Esophagus squamous epithelium (tissue), 4 donors: ENCODE data around the gene FRMD4A.

Experiments used
- POLR2A ChIP-seq, 4 donors: fragments of 450-650 bp; IDR thresholded peaks; one replicate each; pipeline ENCODE4 v1.6.1; 2017; ENCODE audit warnings: antibody characterized with exemption in 4 of 4, mild to moderate bottlenecking in 4 of 4, moderate library complexity in 3 of 4
- TF ChIP-seq, protein P1 (sequence below), 6 experiments: fragments of 450-650 bp in 4 of 6; fragments of 200-600 bp in 2 of 6; sonication (generic) in 2 of 6; IDR thresholded peaks; one replicate each; pipeline ENCODE4 v1.5.1; 2016 to 2019; ENCODE audit warnings: antibody characterized with exemption in 6 of 6, mild to moderate bottlenecking in 4 of 6, moderate library complexity in 4 of 6

DNA sequence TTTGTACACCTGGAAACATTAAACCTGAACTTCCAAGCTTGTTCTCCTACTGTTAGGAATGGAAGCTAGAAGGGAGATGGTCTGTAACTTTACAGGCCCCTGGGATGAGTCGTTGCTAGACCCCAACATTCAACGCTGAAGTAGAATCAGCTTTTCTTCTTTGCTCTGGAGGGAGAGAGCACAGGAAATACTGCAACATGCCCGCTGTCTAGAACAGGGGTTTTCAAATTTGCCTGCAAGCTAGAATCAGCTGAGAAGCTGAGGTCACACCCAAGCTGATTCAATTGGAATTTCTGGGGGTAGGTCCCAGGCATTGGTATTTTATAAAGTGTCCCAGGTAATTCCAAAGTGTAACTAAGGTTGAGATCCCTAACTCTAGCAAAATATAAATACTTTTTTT is 524.3 kb downstream of the FRMD4A start:
- TF ChIP-seq, protein P1, sequence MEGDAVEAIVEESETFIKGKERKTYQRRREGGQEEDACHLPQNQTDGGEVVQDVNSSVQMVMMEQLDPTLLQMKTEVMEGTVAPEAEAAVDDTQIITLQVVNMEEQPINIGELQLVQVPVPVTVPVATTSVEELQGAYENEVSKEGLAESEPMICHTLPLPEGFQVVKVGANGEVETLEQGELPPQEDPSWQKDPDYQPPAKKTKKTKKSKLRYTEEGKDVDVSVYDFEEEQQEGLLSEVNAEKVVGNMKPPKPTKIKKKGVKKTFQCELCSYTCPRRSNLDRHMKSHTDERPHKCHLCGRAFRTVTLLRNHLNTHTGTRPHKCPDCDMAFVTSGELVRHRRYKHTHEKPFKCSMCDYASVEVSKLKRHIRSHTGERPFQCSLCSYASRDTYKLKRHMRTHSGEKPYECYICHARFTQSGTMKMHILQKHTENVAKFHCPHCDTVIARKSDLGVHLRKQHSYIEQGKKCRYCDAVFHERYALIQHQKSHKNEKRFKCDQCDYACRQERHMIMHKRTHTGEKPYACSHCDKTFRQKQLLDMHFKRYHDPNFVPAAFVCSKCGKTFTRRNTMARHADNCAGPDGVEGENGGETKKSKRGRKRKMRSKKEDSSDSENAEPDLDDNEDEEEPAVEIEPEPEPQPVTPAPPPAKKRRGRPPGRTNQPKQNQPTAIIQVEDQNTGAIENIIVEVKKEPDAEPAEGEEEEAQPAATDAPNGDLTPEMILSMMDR (IDR thresholded peaks at IDR 0.05), result no peak
- no peak for TF ChIP-seq POLR2A (IDR thresholded peaks at IDR 0.05)
